Mesenchymal stem cell (in vitro differentiated cells and primary cell): ENCODE measurements around the gene PPP1R2C.
A peak's percentile ranks its signal among the peaks of the same experiment; 100 is the strongest.

Experiments used
- DNase-seq: peaks from one replicate; pipeline ENCODE4 v3.0.0-alpha.2; 2013
- H2AFZ ChIP-seq: one replicate; pipeline ENCODE4 v1.6.1; 2013; ENCODE audit warnings: low read depth, mild to moderate bottlenecking, control low read depth, inconsistent platforms, low read length, moderate library complexity
- H2AK5ac ChIP-seq: 2 replicates; pipeline ENCODE4 v1.6.1; 2013; ENCODE audit warnings: low read length, moderate library complexity, mild to moderate bottlenecking, inconsistent platforms; ENCODE audit not compliant: severe bottlenecking
- H2BK120ac ChIP-seq: one replicate; pipeline ENCODE4 v1.6.1; 2013; ENCODE audit warnings: low read depth, mild to moderate bottlenecking, inconsistent platforms, low read length, moderate library complexity
- H2BK12ac ChIP-seq, 2 experiments: one replicate each; pipeline ENCODE4 v1.6.1; 2013; ENCODE audit warnings: inconsistent platforms in 2 of 2, low read length in 2 of 2, mild to moderate bottlenecking in 2 of 2, moderate library complexity in 2 of 2, control low read depth in 1 of 2
- H2BK15ac ChIP-seq: one replicate; pipeline ENCODE4 v1.6.1; 2013; ENCODE audit warnings: mild to moderate bottlenecking, low read depth, inconsistent platforms; ENCODE audit not compliant: poor library complexity, severe bottlenecking
- H2BK5ac ChIP-seq: 2 replicates; pipeline ENCODE4 v1.6.1; 2013; ENCODE audit warnings: low read depth, mild to moderate bottlenecking, low read length, control low read depth, inconsistent platforms; ENCODE audit not compliant: poor library complexity, severe bottlenecking
- H3K14ac ChIP-seq, 2 experiments: one replicate each; pipeline ENCODE4 v1.6.1; 2013; ENCODE audit warnings: inconsistent platforms in 2 of 2, low read length in 2 of 2, control low read depth in 1 of 2, mild to moderate bottlenecking in 1 of 2, moderate library complexity in 1 of 2
- H3K18ac ChIP-seq, 2 experiments: one replicate each; pipeline ENCODE4 v1.6.1; 2013; ENCODE audit warnings: inconsistent platforms in 2 of 2, low read length in 2 of 2, control low read depth in 1 of 2, low read depth in 1 of 2, mild to moderate bottlenecking in 1 of 2
- H3K23ac ChIP-seq, 2 experiments: one replicate each; pipeline ENCODE4 v1.6.1; 2013; ENCODE audit warnings: inconsistent platforms in 2 of 2, low read length in 2 of 2, mild to moderate bottlenecking in 2 of 2, moderate library complexity in 2 of 2, control low read depth in 1 of 2
- H3K27ac ChIP-seq: 2 replicates; pipeline ENCODE4 v1.5.1; 2013; ENCODE audit warnings: mild to moderate bottlenecking, moderate library complexity, low read length, control low read depth, inconsistent platforms; ENCODE audit not compliant: poor library complexity, severe bottlenecking
- H3K27me3 ChIP-seq, 2 experiments: 2 replicates each; pipeline versions ENCODE4 v1.6.1 to v1.7.0; 2013; ENCODE audit warnings: low read length in 2 of 2, mild to moderate bottlenecking in 2 of 2, moderate library complexity in 2 of 2, control low read depth in 1 of 2, inconsistent platforms in 1 of 2; ENCODE audit not compliant: control insufficient read depth in 1 of 2, insufficient read depth in 1 of 2
- H3K36me3 ChIP-seq, 2 experiments: 2 replicates each; pipeline versions ENCODE4 v1.6.1 to v1.7.0; 2013; ENCODE audit warnings: low read length in 2 of 2, control low read depth in 1 of 2, inconsistent platforms in 1 of 2, low read depth in 1 of 2, mild to moderate bottlenecking in 1 of 2; ENCODE audit not compliant: insufficient read depth in 2 of 2, control insufficient read depth in 1 of 2
- H3K4ac ChIP-seq, 2 experiments: one replicate each; pipeline ENCODE4 v1.6.1; 2013; ENCODE audit warnings: inconsistent platforms in 2 of 2, low read length in 2 of 2, mild to moderate bottlenecking in 2 of 2, moderate library complexity in 2 of 2, control low read depth in 1 of 2, low read depth in 1 of 2
- H3K4me1 ChIP-seq: 2 replicates; pipeline ENCODE4 v1.6.1; 2013; ENCODE audit warnings: low read depth, low read length, control low read depth; ENCODE audit not compliant: control insufficient read depth, insufficient read depth
- H3K4me2 ChIP-seq: 2 replicates; pipeline ENCODE4 v1.6.1; 2013; ENCODE audit warnings: low read length, mild to moderate bottlenecking, inconsistent platforms; ENCODE audit not compliant: poor library complexity, severe bottlenecking
- H3K4me3 ChIP-seq, 2 experiments: 2 replicates each; pipeline versions ENCODE4 v1.5.1 to v1.7.0; 2013; ENCODE audit warnings: low read length in 2 of 2, mild to moderate bottlenecking in 2 of 2, control low read depth in 1 of 2, low read depth in 1 of 2; ENCODE audit not compliant: insufficient read depth in 1 of 2
- H3K79me1 ChIP-seq: replicated peaks from 2 replicates; pipeline ENCODE4 v1.6.1; 2013; ENCODE audit warnings: mild to moderate bottlenecking, control low read depth, low read length, inconsistent platforms; ENCODE audit not compliant: poor library complexity, severe bottlenecking
- H3K9ac ChIP-seq: 2 replicates; pipeline ENCODE4 v1.7.0; 2013; ENCODE audit warnings: mild to moderate bottlenecking, low read length, moderate library complexity
- H3K9me3 ChIP-seq: 2 replicates; pipeline ENCODE4 v1.7.0; 2013; ENCODE audit warnings: mild to moderate bottlenecking, low read length; ENCODE audit not compliant: control insufficient read depth
- H4K8ac ChIP-seq: one replicate; pipeline ENCODE4 v1.6.1; 2013; ENCODE audit warnings: inconsistent platforms, mild to moderate bottlenecking, low read length, moderate library complexity
- H4K91ac ChIP-seq: one replicate; pipeline ENCODE4 v1.6.1; 2013; ENCODE audit warnings: mild to moderate bottlenecking, low read length, inconsistent platforms
- WGBS: methylation state at CpG from one replicate; pipeline ENCODE4 v1.1.7; 2013; ENCODE audit warnings: mixed read lengths; 5-methylcytosine and 5-hydroxymethylcytosine counted together

The PPP1R2C gene

DNA sequence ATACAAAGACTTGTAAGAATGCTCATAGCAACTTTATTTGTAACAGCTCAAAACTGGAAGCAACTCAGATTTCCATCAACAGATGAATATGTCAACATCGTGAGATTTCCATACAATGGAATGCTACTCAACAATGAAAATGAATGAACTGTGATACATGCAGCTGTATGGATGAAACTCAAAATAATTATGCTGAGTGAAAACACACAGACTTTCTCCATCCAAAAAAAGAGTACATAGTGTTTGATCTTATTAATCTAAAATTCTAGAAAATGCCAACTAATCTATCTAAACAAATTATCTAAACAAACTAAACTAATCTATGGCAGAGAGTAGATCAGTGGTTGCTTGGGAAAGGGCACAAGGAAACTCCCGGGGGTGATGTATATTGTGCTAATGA, 42.7 kb downstream of the PPP1R2C start:
- Histone ChIP-seq H3K4me3 (no peak overlapping the region), H3K36me3 (no peaks in the 10 kb centered on the region), H2AFZ (no peak overlapping the region), H2AK5ac (no peak overlapping the region), H3K18ac (no peak overlapping the region), H3K27me3 (no peaks in the 10 kb centered on the region), H3K14ac (no peak overlapping the region), H2BK15ac (no peak overlapping the region), H2BK120ac (no peak overlapping the region), H2BK5ac (no peak overlapping the region), H3K9me3 (no peaks in the 10 kb centered on the region), H4K91ac (no peak overlapping the region), H3K4me2 (no peak overlapping the region), H3K4me1 (no peaks in the 10 kb centered on the region), H4K8ac (no peak overlapping the region), H3K9ac (no peak overlapping the region), H3K23ac (no peak overlapping the region), H3K27ac (no peak overlapping the region), H3K79me1 (no peaks in the 10 kb centered on the region), H2BK12ac (no peak overlapping the region), H3K4ac (no peak overlapping the region)
- DNase-seq: no peak
- WGBS: no CpG with 5 or more reads among the region's 2 CpGs

DNA sequence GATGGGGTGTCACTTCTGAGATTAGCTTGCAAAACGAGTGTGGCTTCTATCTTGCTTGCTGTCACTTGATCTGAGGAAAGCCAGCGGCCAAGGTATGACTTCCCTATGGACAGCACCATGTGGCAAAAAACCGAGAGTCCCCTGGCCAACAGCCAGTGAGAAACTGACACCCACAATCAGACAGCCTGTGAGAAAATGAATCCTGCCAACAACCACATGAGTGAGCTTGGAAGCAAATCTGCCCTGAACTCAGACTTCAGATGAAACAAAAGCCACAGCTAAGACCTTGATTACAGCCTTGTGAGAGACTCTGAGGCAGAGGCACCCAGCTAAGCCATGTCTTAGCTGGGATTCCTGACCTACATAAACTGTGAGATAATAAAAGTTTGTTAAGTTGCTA, 45.5 kb downstream of the PPP1R2C start:
- no peak for DNase-seq
- Histone ChIP-seq H2AK5ac (no peak overlapping the region), H3K4ac (no peak overlapping the region), H2BK120ac (no peak overlapping the region), H3K36me3 (no peaks in the 10 kb centered on the region), H3K18ac (no peak overlapping the region), H3K9me3 (no peaks in the 10 kb centered on the region), H2BK15ac (no peak overlapping the region), H2AFZ (no peak overlapping the region), H3K14ac (no peak overlapping the region), H4K8ac (no peak overlapping the region), H3K4me2 (no peak overlapping the region), H2BK5ac (no peak overlapping the region), H3K9ac (peak overlapping the region; percentile 3), H3K27ac (no peak overlapping the region), H2BK12ac (no peak overlapping the region), H3K79me1 (no peaks in the 10 kb centered on the region), H3K4me1 (no peaks in the 10 kb centered on the region), H3K4me3 (peak overlapping the region in 1 of 2 experiments; percentile 16), H3K23ac (no peak overlapping the region), H4K91ac (no peak overlapping the region), H3K27me3 (no peaks in the 10 kb centered on the region)
- 79% methylated on average over 3 of the region's 3 CpGs for WGBS
